Stimulated activated naive CD4-positive, alpha-beta T cell (primary cell): ENCODE data around the gene PLPPR5.
"Not testable (repeated sequence)": the region's sequence is repeated elsewhere in the genome, so short reads cannot be mapped to it uniquely, and the experiment has no call there.

Experiments
- DNase-seq, 6 experiments: peaks; one replicate each; lab custom pipeline; 2025; lab: John Stamatoyannopoulos, UW

The PLPPR5 gene

GRCh38 chr1:98919211-98919610 lies 85.5 kb downstream of the PLPPR5 start:
- no peak for DNase-seq

- no peak for DNase-seq
Observed at GRCh38 chr1:98914547-98914946, 90.1 kb downstream of the PLPPR5 start.

- no peak for DNase-seq
Observed at GRCh38 chr1:98910827-98911226, 93.8 kb downstream of the PLPPR5 start.

GRCh38 chr1:98908980-98909379 lies 95.7 kb downstream of the PLPPR5 start:
- no peak for DNase-seq

- no peak for DNase-seq
Observed at GRCh38 chr1:98906809-98907208, 97.9 kb downstream of the PLPPR5 start.

GRCh38 chr1:98906361-98906760 lies 98.3 kb downstream of the PLPPR5 start:
- DNase-seq = no peak

GRCh38 chr1:98904684-98905083 lies 100.0 kb downstream of the PLPPR5 start:
- peak in 1 of 6 experiments; percentile 0 for DNase-seq

GRCh38 chr1:98903726-98904125 lies 100.9 kb downstream of the PLPPR5 start:
- no peak for DNase-seq

GRCh38 chr1:98903261-98903660 lies 101.4 kb downstream of the PLPPR5 start:
- DNase-seq = no peak

GRCh38 chr1:98898940-98899339 lies 105.7 kb downstream of the PLPPR5 start:
- DNase-seq = no peak

GRCh38 chr1:98897479-98897878 lies 107.2 kb downstream of the PLPPR5 start:
- DNase-seq = no peak

GRCh38 chr1:98896711-98897445 lies 107.8 kb downstream of the PLPPR5 start:
- no peak for DNase-seq

GRCh38 chr1:98893371-98893770 lies 111.3 kb downstream of the PLPPR5 start:
- DNase-seq = no peak

GRCh38 chr1:98888869-98889268 lies 115.8 kb downstream of the PLPPR5 start:
- no peak for DNase-seq

GRCh38 chr1:98887507-98887906 lies 117.2 kb downstream of the PLPPR5 start:
- DNase-seq = no peak

GRCh38 chr1:98884864-98885263 lies 119.8 kb downstream of the PLPPR5 start:
- DNase-seq = no peak

GRCh38 chr1:98881901-98882300 lies 122.8 kb downstream of the PLPPR5 start:
- DNase-seq = no peak

GRCh38 chr1:98881234-98881633 lies 123.4 kb downstream of the PLPPR5 start:
- DNase-seq = not testable (repeated sequence)

GRCh38 chr1:98874828-98875227 lies 129.8 kb downstream of the PLPPR5 start:
- no peak for DNase-seq

GRCh38 chr1:98870959-98871903 lies 133.4 kb downstream of the PLPPR5 start:
- DNase-seq = peak; percentile 21 to 95 (median 64)

GRCh38 chr1:98865796-98866195 lies 138.9 kb downstream of the PLPPR5 start:
- DNase-seq = no peak

- DNase-seq = no peak
Observed at GRCh38 chr1:98860329-98860728, 144.3 kb downstream of the PLPPR5 start.

GRCh38 chr1:98854137-98854536 lies 150.5 kb downstream of the PLPPR5 start:
- DNase-seq = peak in 2 of 6 experiments; percentile 0 to 6
